GM19351 (cell line): Measurements from ENCODE around the gene HOPX.
"Not testable (repeated sequence)": the region's sequence is repeated elsewhere in the genome, so short reads cannot be mapped to it uniquely, and the experiment has no call there.

Source experiments
- ATAC-seq: cut with Tn5 transposase; IDR thresholded peaks from one replicate; pipeline ENCODE4 v1.9.1; 2021; ENCODE audit warnings: mild to moderate bottlenecking, moderate library complexity; ENCODE audit not compliant: unreplicated experiment

The HOPX gene

GRCh38 chr4:56630876-56631666 is 50.0 kb downstream of the HOPX start:
- no peak for ATAC-seq

GRCh38 chr4:56628592-56628991 is 52.5 kb downstream of the HOPX start:
- ATAC-seq: no peak

- ATAC-seq: no peak
These were observed 53.1 kb downstream of the HOPX start for GRCh38 chr4:56627985-56628384.

GRCh38 chr4:56627375-56627774 is 53.7 kb downstream of the HOPX start:
- ATAC-seq: no peak

GRCh38 chr4:56626963-56627362 is 54.1 kb downstream of the HOPX start:
- ATAC-seq: no peak

- no peak for ATAC-seq
These were observed 54.7 kb downstream of the HOPX start for GRCh38 chr4:56626420-56626819.

GRCh38 chr4:56622176-56622575 is 58.9 kb downstream of the HOPX start:
- no peak for ATAC-seq

GRCh38 chr4:56619816-56620215 is 61.3 kb downstream of the HOPX start:
- no peak for ATAC-seq

GRCh38 chr4:56619160-56619559 is 61.9 kb downstream of the HOPX start:
- ATAC-seq: peak; percentile 90

- no peak for ATAC-seq
These were observed 62.4 kb downstream of the HOPX start for GRCh38 chr4:56618734-56619133.

- ATAC-seq: no peak
These were observed 67.8 kb downstream of the HOPX start for GRCh38 chr4:56613101-56613862.

GRCh38 chr4:56612282-56612681 is 68.8 kb downstream of the HOPX start:
- ATAC-seq: no peak

GRCh38 chr4:56611501-56611900 is 69.6 kb downstream of the HOPX start:
- no peak for ATAC-seq

- ATAC-seq: not testable (repeated sequence)
These were observed 70.9 kb downstream of the HOPX start for GRCh38 chr4:56610170-56610569.

GRCh38 chr4:56607926-56608325 is 73.2 kb downstream of the HOPX start:
- ATAC-seq: no peak

- no peak for ATAC-seq
These were observed 74.7 kb downstream of the HOPX start for GRCh38 chr4:56606385-56606784.

GRCh38 chr4:56605464-56605863 is 75.6 kb downstream of the HOPX start:
- ATAC-seq: not testable (repeated sequence)

- no peak for ATAC-seq
These were observed 77.8 kb downstream of the HOPX start for GRCh38 chr4:56603297-56603696.
